K562 (cell line): ENCODE results near the gene ARAP1. TPM values are rescaled to one million over a fixed set of nuclear protein-coding genes. Genes with fewer than 3 reads are reported as not detected.

Source experiments
- ELF2 ChIP-seq: fragments of 250-450 bp; sonication (Bioruptor Pico); IDR thresholded peaks from 2 replicates; pipeline ENCODE4 v1.5.0; 2021; ENCODE audit warnings: mild to moderate bottlenecking
- NFIX ChIP-seq: fragments of 250-450 bp; sonication (Bioruptor Pico); IDR thresholded peaks from 2 replicates; pipeline ENCODE4 v1.4.0; 2020; ENCODE audit warnings: low read depth, mild to moderate bottlenecking, moderate library complexity
- SIX5 ChIP-seq, 2 experiments: IDR thresholded peaks; 2 replicates each; pipeline ENCODE4 v1.6.1; 2011; ENCODE audit warnings: low read length in 2 of 2, borderline replicate concordance in 1 of 2, low read depth in 1 of 2, mild to moderate bottlenecking in 1 of 2, moderate library complexity in 1 of 2; ENCODE audit not compliant: insufficient read depth in 1 of 2
- SMC3 ChIP-seq: conservative IDR thresholded peaks from 2 replicates; pipeline ENCODE4 v1.6.1; 2011; ENCODE audit warnings: low read depth, low read length, improper control_type of control experiment; ENCODE audit not compliant: insufficient read depth
- TAF7 ChIP-seq: fragments of 450-650 bp; IDR thresholded peaks from 2 replicates; pipeline ENCODE4 v1.6.1; 2016; ENCODE audit warnings: missing genetic modification characterization, missing compliant biosample characterization
- ZNF232 ChIP-seq: sonication (generic); formaldehyde crosslinking; IDR thresholded peaks from 2 replicates; pipeline ENCODE4 v1.8.0; 2022; ENCODE audit warnings: mild to moderate bottlenecking, missing genetic modification reagents
- ZNF407 ChIP-seq: fragments of 450-650 bp; IDR thresholded peaks from 2 replicates; pipeline ENCODE4 v1.6.1; 2016; ENCODE audit warnings: low read depth
- ZNF444 ChIP-seq: fragments of 250-450 bp; sonication (Bioruptor Pico); IDR thresholded peaks from 2 replicates; pipeline ENCODE4 v1.4.0; 2020; ENCODE audit warnings: mild to moderate bottlenecking, moderate library complexity
- polyA plus RNA-seq, 8 experiments: library from polyadenylated mRNA; depleted of rRNA in 4 of 8; stranded (reverse) in 5 of 8; unstranded in 3 of 8; fragments of >200 nt; fragmentation: Nextera tagmentation in 2 of 8; fragmentation: Illumina TruSeq in 1 of 8; extraction: Ambion mirVana in 2 of 8; extraction: Trizol in 1 of 8; gene quantifications; 2 replicates each; pipeline versions ENCODE4 v1.2.1 to v1.2.3, GENCODE V29; 2011 to 2014; ENCODE audit warnings: inconsistent platforms in 1 of 8, missing spikeins in 1 of 8
- total RNA-seq, 7 experiments: library from RNA; depleted of rRNA in 6 of 7; stranded (reverse); fragments of >200 nt in 6 of 7; fragmentation: Illumina TruSeq in 2 of 7; extraction: Trizol in 2 of 7; gene quantifications; 2 replicates each; pipeline versions ENCODE4 v1.2.1 to v1.2.3, GENCODE V29; 2011 to 2021; ENCODE audit warnings: low replicate concordance in 1 of 7
- TF ChIP-seq, protein P1 (sequence below): fragments of 450-650 bp; IDR thresholded peaks from 2 replicates; pipeline ENCODE4 v1.6.1; 2016; ENCODE audit warnings: missing biosample characterization, missing genetic modification characterization

Gene ARAP1
- total and polyA plus RNA-seq, 9 of the 15 experiments (the other 6 are each of a cell fraction or from before 2014, with no cell fraction given), result 0.23 to 67.0 (median 24.6) TPM

GRCh38 chr11:72682858-72683243 is 69.4 kb downstream of the ARAP1 start (continued):
- TF ChIP-seq ZNF407, result no peak
- TF ChIP-seq SIX5 (IDR thresholded peaks at IDR 0.05; ENCODE audit: borderline replicate concordance in 1 of 2, insufficient read depth in 1 of 2, low read depth in 1 of 2, low read length in 2 of 2), result no peak
- TF ChIP-seq NFIX (CRISPR knock-in tag), result no peak
- TF ChIP-seq TAF7 (tag), result no peak
- TF ChIP-seq ZNF232, result no peak
- TF ChIP-seq ELF2 (CRISPR knock-in tag), result no peak
- TF ChIP-seq, protein P1, sequence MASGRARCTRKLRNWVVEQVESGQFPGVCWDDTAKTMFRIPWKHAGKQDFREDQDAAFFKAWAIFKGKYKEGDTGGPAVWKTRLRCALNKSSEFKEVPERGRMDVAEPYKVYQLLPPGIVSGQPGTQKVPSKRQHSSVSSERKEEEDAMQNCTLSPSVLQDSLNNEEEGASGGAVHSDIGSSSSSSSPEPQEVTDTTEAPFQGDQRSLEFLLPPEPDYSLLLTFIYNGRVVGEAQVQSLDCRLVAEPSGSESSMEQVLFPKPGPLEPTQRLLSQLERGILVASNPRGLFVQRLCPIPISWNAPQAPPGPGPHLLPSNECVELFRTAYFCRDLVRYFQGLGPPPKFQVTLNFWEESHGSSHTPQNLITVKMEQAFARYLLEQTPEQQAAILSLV (tag), result no peak
- no peak for TF ChIP-seq SMC3
- TF ChIP-seq ZNF444 (CRISPR knock-in tag), result no peak
- TF ChIP-seq, all 486 proteins: peak for 0
